Astrocyte (in vitro differentiated cells and primary cell): ENCODE measurements around the gene PTPN3. TPM values are rescaled to one million over a fixed set of nuclear protein-coding genes. Genes with fewer than 3 reads are reported as not detected.

Experiments used
- DNase-seq: peaks from one replicate; pipeline ENCODE4 v3.0.0-alpha.2; 2010; ENCODE audit warnings: low read depth
- FAIRE-seq: peaks from 2 replicates; lab custom pipeline; 2011; peaks lifted over from hg19 to GRCh38; lab: Jason Lieb, UNC
- H2AFZ ChIP-seq: 2 replicates; pipeline ENCODE4 v1.6.0; 2012; ENCODE audit warnings: low read depth, low read length, inconsistent platforms
- H3K27ac ChIP-seq: 2 replicates; pipeline ENCODE4 v1.5.1; 2011; ENCODE audit warnings: low read depth, low read length, inconsistent platforms
- H3K27me3 ChIP-seq: 2 replicates; pipeline ENCODE4 v1.6.0; 2011; ENCODE audit warnings: low read length, inconsistent platforms; ENCODE audit not compliant: insufficient read depth
- H3K36me3 ChIP-seq: 2 replicates; pipeline ENCODE4 v1.5.1; 2011; ENCODE audit warnings: low read length, inconsistent platforms; ENCODE audit not compliant: insufficient read depth
- H3K4me1 ChIP-seq: 2 replicates; pipeline ENCODE4 v1.5.1; 2011; ENCODE audit warnings: low read length, inconsistent platforms; ENCODE audit not compliant: insufficient read depth
- H3K4me2 ChIP-seq: 2 replicates; pipeline ENCODE4 v1.6.0; 2012; ENCODE audit warnings: low read length, inconsistent platforms
- H3K4me3 ChIP-seq: 2 replicates; pipeline ENCODE4 v1.5.1; 2011; ENCODE audit warnings: low read depth, mild to moderate bottlenecking, low read length, inconsistent platforms; ENCODE audit not compliant: insufficient read depth
- H3K79me2 ChIP-seq: 2 replicates; pipeline ENCODE4 v1.6.0; 2012; ENCODE audit warnings: mild to moderate bottlenecking, low read length, inconsistent platforms; ENCODE audit not compliant: insufficient read depth
- H3K9ac ChIP-seq: 2 replicates; pipeline ENCODE4 v1.6.0; 2012; ENCODE audit warnings: mild to moderate bottlenecking, low read length, inconsistent platforms
- H3K9me3 ChIP-seq: 2 replicates; pipeline ENCODE4 v1.5.1; 2012; ENCODE audit warnings: low read depth, mild to moderate bottlenecking, low read length, inconsistent platforms; ENCODE audit not compliant: insufficient read depth
- H4K20me1 ChIP-seq: 2 replicates; pipeline ENCODE4 v1.6.0; 2012; ENCODE audit warnings: low read length, inconsistent platforms; ENCODE audit not compliant: insufficient read depth
- H3K27ac Mint-ChIP-seq: one replicate; pipeline ENCODE4 v1.8.0; 2021; ENCODE audit warnings: mild to moderate bottlenecking, mixed read lengths; ENCODE audit not compliant: unreplicated experiment
- H3K27me3 Mint-ChIP-seq: one replicate; pipeline ENCODE4 v1.8.0; 2021; ENCODE audit warnings: low read depth, mixed read lengths; ENCODE audit not compliant: unreplicated experiment
- H3K36me3 Mint-ChIP-seq: one replicate; pipeline ENCODE4 v1.8.0; 2021; ENCODE audit warnings: low read depth, mixed read lengths; ENCODE audit not compliant: unreplicated experiment
- H3K4me1 Mint-ChIP-seq: one replicate; pipeline ENCODE4 v1.8.0; 2021; ENCODE audit warnings: low read depth, mixed read lengths; ENCODE audit not compliant: unreplicated experiment
- H3K4me3 Mint-ChIP-seq: one replicate; pipeline ENCODE4 v1.8.0; 2021; ENCODE audit warnings: mild to moderate bottlenecking, moderate library complexity, mixed read lengths; ENCODE audit not compliant: unreplicated experiment
- H3K9me3 Mint-ChIP-seq: one replicate; pipeline ENCODE4 v1.8.0; 2021; ENCODE audit warnings: mild to moderate bottlenecking, mixed read lengths; ENCODE audit not compliant: unreplicated experiment
- CTCF ChIP-seq: IDR thresholded peaks from 2 replicates; pipeline ENCODE4 v1.5.1; 2011; ENCODE audit warnings: low read depth, mild to moderate bottlenecking, inconsistent platforms, low read length, moderate library complexity; ENCODE audit not compliant: insufficient read depth
- EZH2 ChIP-seq: IDR thresholded peaks from 2 replicates; pipeline ENCODE4 v1.6.1; 2012; ENCODE audit warnings: mild to moderate bottlenecking, low read length, inconsistent platforms; ENCODE audit not compliant: insufficient read depth
- total RNA-seq: library from RNA; stranded (reverse); gene quantifications from 2 replicates; pipeline ENCODE4 v1.2.1, GENCODE V29; 2021

Gene PTPN3
- total RNA-seq, 1 donor from 2014 or later, result 1.1 TPM

- Histone ChIP-seq H3K9ac (no peak overlapping the region), H4K20me1 (no peaks in the 10 kb centered on the region), H3K27ac (no peak overlapping the region), H3K4me3 (no peak overlapping the region), H3K36me3 (no peaks in the 10 kb centered on the region), H3K4me2 (no peak overlapping the region), H3K9me3 (no peaks in the 10 kb centered on the region), H3K4me1 (no peaks in the 10 kb centered on the region), H2AFZ (no peak overlapping the region), H3K27me3 (peaks cover 6% of the 10 kb centered on the region), H3K79me2 (no peaks in the 10 kb centered on the region)
- no peak overlapping the region for H3K27ac Mint-ChIP-seq
- H3K9me3 Mint-ChIP-seq, result no peaks in the 10 kb centered on the region
- no peaks in the 10 kb centered on the region for H3K36me3 Mint-ChIP-seq
- no peak for FAIRE-seq
- peaks cover 2% of the 10 kb centered on the region for H3K4me1 Mint-ChIP-seq
- DNase-seq, result no peak
- TF ChIP-seq EZH2, result no peak
- no peak overlapping the region for H3K4me3 Mint-ChIP-seq
- H3K27me3 Mint-ChIP-seq, result peaks cover 3% of the 10 kb centered on the region
Measured at GRCh38 chr9:109439378-109440116, 58.6 kb downstream of the PTPN3 start.

- no peaks in the 10 kb centered on the region for H3K9me3 ChIP-seq
- H3K4me3 ChIP-seq, result no peak overlapping the region
- no peak for DNase-seq
- no peaks in the 10 kb centered on the region for H3K79me2 ChIP-seq
- H3K27ac ChIP-seq, result no peak overlapping the region
- TF ChIP-seq EZH2 (no peak), CTCF (no peak)
- no peak overlapping the region for H2AFZ ChIP-seq
- no peak overlapping the region for H3K9ac ChIP-seq
- no peaks in the 10 kb centered on the region for H4K20me1 ChIP-seq
- Mint-ChIP-seq H3K27ac (no peak overlapping the region), H3K4me1 (peaks cover 2% of the 10 kb centered on the region), H3K27me3 (peaks cover 3% of the 10 kb centered on the region), H3K9me3 (no peaks in the 10 kb centered on the region), H3K4me3 (no peak overlapping the region), H3K36me3 (no peaks in the 10 kb centered on the region)
- H3K4me1 ChIP-seq, result no peaks in the 10 kb centered on the region
- peaks cover 6% of the 10 kb centered on the region for H3K27me3 ChIP-seq
- FAIRE-seq, result no peak
- H3K4me2 ChIP-seq, result no peak overlapping the region
- H3K36me3 ChIP-seq, result no peaks in the 10 kb centered on the region
Measured at GRCh38 chr9:109437286-109437685, 60.8 kb downstream of the PTPN3 start.

- no peak overlapping the region for H3K27ac ChIP-seq
- no peak overlapping the region for H2AFZ ChIP-seq
- DNase-seq, result no peak
- H3K27me3 ChIP-seq, result peaks cover 6% of the 10 kb centered on the region
- Mint-ChIP-seq H3K27ac (no peak overlapping the region), H3K4me3 (no peak overlapping the region), H3K27me3 (peaks cover 6% of the 10 kb centered on the region), H3K36me3 (no peaks in the 10 kb centered on the region), H3K4me1 (peaks cover 2% of the 10 kb centered on the region), H3K9me3 (no peaks in the 10 kb centered on the region)
- no peak overlapping the region for H3K9ac ChIP-seq
- H3K4me3 ChIP-seq, result no peak overlapping the region
- H3K9me3 ChIP-seq, result no peaks in the 10 kb centered on the region
- H3K36me3 ChIP-seq, result no peaks in the 10 kb centered on the region
- H3K4me1 ChIP-seq, result no peaks in the 10 kb centered on the region
- TF ChIP-seq CTCF (no peak), EZH2 (no peak)
- no peak overlapping the region for H3K4me2 ChIP-seq
- no peaks in the 10 kb centered on the region for H4K20me1 ChIP-seq
- FAIRE-seq, result no peak
- H3K79me2 ChIP-seq, result no peaks in the 10 kb centered on the region
Measured at GRCh38 chr9:109436071-109436470, 62.0 kb downstream of the PTPN3 start.
